Measurements from ENCODE around the gene MIEF2.

Gene MIEF2

DNA sequence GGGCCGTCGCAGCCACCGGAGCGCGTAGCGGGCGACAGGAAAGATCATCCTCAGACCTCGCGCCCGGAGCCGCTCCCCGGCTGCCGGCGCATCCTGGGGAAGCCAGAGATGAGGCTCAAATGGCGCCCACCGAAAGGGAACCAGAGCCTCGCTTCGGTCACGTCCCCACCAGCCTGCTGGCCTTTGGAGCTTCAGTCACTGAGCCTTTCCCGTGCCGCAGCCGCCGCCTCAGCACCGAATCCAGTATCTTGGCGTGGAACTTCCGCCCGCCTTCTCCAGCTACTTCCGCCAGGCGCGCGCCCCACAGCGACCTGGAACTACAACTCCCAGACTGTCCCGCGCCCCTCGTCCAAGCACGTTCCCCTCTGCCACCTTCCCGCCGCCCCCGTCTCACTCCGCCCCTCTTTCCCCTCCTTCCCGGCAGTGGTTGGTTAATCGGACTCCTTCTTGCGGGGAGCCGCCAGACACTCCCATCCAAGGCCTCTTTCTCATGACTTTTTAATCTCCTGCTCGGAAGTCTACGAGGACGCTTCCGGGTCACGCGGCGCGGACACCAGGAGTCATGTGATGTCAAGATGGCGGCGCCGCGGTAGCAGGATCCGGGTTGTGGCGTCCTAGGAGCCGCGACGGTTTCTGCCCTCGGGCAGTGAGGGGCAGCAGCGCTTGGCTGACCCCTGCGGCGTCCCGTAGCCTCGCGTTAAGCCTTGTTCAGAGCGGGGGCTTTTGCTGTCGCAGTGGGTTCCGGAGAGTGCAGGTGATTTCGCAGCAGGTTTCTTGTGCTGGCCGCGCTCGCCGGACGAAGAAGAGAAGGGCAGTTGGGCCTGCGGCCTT is 54.5 kb downstream of the MIEF2 start, which contains the start of the genes SMCR8 and TOP3A:
Gene SMCR8, plus strand, starts transcription at position 563 of the 831 bp plus-strand sequence. CDS start 497 bp downstream, outside the sequence.
Gene TOP3A, minus strand, starts transcription at position 264 of the 831 bp plus-strand sequence. Its CDS starts 216 bp downstream, at position 48.
- TF ChIP-seq, protein P1, sequence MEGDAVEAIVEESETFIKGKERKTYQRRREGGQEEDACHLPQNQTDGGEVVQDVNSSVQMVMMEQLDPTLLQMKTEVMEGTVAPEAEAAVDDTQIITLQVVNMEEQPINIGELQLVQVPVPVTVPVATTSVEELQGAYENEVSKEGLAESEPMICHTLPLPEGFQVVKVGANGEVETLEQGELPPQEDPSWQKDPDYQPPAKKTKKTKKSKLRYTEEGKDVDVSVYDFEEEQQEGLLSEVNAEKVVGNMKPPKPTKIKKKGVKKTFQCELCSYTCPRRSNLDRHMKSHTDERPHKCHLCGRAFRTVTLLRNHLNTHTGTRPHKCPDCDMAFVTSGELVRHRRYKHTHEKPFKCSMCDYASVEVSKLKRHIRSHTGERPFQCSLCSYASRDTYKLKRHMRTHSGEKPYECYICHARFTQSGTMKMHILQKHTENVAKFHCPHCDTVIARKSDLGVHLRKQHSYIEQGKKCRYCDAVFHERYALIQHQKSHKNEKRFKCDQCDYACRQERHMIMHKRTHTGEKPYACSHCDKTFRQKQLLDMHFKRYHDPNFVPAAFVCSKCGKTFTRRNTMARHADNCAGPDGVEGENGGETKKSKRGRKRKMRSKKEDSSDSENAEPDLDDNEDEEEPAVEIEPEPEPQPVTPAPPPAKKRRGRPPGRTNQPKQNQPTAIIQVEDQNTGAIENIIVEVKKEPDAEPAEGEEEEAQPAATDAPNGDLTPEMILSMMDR (IDR thresholded peaks at IDR 0.05) = no peak
- H3K27ac Mint-ChIP-seq = peak within 1 kb of the TSS; percentile 100
- no peaks in the 10 kb centered on the region for H3K9me3 Mint-ChIP-seq
- peak; percentile 94 for DNase-seq
- peaks cover 39% of the 10 kb centered on the region for H3K36me3 Mint-ChIP-seq (ENCODE audit: low read depth)
- no peaks in the 10 kb centered on the region for H3K27me3 Mint-ChIP-seq (ENCODE audit: low read depth, poor library complexity)
- H3K4me1 Mint-ChIP-seq = peaks cover 73% of the 10 kb centered on the region
- H3K4me3 Mint-ChIP-seq = peak within 1 kb of the TSS; percentile 97

DNA sequence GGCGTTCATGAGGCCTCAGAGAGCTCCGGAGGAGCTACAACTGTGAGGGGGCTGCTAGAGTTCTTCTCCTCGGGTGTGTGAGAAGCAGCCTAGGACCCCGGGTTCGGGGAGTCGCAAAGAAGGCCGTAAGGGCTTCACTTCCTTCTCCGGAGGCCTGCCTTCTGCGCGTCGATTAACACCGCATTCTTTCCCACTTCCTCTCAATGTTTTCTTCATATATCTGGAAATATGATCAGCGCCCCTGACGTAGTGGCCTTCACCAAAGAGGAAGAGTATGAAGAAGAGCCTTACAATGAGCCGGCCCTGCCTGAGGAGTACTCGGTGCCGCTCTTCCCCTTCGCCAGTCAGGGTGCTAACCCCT is 55.1 kb downstream of the MIEF2 start:
- H3K27ac Mint-ChIP-seq = peak overlapping the region; percentile 100
- H3K27me3 Mint-ChIP-seq (ENCODE audit: low read depth, poor library complexity) = no peaks in the 10 kb centered on the region
- DNase-seq = no peak
- peaks cover 78% of the 10 kb centered on the region for H3K4me1 Mint-ChIP-seq
- TF ChIP-seq, protein P1 (IDR thresholded peaks at IDR 0.05) = no peak
- H3K9me3 Mint-ChIP-seq = no peaks in the 10 kb centered on the region
- H3K36me3 Mint-ChIP-seq (ENCODE audit: low read depth) = peaks cover 33% of the 10 kb centered on the region
- peak overlapping the region; percentile 97 for H3K4me3 Mint-ChIP-seq

DNA sequence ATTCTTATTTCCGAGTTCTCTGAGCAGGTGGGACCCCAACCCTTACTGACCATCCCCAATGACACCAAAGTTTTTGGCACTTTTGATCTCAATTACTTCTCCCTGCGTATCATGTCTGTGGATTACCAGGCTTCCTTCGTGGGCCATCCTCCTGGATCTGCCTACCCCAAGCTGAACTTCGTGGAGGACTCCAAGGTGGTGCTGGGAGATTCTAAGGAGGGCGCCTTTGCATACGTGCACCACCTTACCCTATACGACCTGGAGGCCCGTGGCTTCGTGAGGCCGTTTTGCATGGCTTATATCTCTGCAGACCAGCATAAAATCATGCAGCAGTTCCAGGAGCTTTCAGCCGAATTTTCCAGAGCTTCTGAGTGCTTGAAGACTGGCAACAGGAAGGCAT is 55.5 kb downstream of the MIEF2 start:
- Mint-ChIP-seq H3K27ac (peak overlapping the region; percentile 100), H3K36me3 (ENCODE audit: low read depth) (peaks cover 29% of the 10 kb centered on the region), H3K4me3 (peak overlapping the region; percentile 97), H3K27me3 (ENCODE audit: low read depth, poor library complexity) (no peaks in the 10 kb centered on the region), H3K9me3 (no peaks in the 10 kb centered on the region), H3K4me1 (peaks cover 78% of the 10 kb centered on the region)
- TF ChIP-seq, protein P1 (IDR thresholded peaks at IDR 0.05) = no peak
- DNase-seq = no peak
